GM04504 (cell line): ENCODE data around the gene ABCD1.
"Not testable (repeated sequence)": the region's sequence is repeated elsewhere in the genome, so short reads cannot be mapped to it uniquely, and the experiment has no call there.

Experiments used
- DNase-seq: peaks from one replicate; pipeline ENCODE4 v3.0.0-alpha.2; 2012; ENCODE audit warnings: low read depth

ABCD1 gene

DNA sequence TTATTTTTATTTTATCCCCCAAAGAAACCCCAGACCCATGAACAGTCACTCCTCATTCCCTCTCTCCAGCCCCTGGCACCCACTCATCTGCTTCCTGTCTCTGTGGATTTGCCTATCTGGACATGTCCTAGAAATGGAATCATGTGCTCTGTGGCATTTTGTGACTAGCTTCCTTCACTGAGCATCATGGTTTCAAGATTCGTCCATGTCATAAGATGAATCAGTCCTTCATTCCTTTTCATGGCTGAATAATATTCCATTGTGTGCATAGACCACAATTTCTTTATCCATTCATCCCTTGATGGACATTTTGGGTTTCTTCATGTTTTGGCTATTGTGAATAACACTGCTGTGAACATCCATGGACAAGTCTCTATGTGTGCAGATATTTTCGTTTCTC is 10.2 kb downstream of the ABCD1 start:
- no peak for DNase-seq

DNA sequence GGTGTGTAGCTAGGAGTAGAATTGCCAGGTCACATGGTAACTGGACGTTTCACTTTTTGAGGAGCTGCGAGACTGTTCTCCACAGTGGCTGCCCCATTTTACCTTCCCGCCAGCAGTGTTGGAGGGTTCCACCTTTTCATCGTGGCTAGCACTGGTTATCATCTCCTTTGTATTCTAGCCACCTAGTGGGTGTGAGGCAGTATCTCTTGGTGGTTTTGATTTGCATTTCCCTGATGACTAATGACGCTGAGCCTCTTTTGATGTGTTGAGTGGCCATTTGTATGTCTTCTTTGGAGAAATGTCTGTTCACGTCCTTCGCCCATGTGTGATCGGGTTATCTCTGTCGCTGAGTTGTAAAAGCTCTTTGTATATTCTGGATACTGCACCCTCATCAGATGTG is 10.6 kb downstream of the ABCD1 start:
- DNase-seq, result no peak

DNA sequence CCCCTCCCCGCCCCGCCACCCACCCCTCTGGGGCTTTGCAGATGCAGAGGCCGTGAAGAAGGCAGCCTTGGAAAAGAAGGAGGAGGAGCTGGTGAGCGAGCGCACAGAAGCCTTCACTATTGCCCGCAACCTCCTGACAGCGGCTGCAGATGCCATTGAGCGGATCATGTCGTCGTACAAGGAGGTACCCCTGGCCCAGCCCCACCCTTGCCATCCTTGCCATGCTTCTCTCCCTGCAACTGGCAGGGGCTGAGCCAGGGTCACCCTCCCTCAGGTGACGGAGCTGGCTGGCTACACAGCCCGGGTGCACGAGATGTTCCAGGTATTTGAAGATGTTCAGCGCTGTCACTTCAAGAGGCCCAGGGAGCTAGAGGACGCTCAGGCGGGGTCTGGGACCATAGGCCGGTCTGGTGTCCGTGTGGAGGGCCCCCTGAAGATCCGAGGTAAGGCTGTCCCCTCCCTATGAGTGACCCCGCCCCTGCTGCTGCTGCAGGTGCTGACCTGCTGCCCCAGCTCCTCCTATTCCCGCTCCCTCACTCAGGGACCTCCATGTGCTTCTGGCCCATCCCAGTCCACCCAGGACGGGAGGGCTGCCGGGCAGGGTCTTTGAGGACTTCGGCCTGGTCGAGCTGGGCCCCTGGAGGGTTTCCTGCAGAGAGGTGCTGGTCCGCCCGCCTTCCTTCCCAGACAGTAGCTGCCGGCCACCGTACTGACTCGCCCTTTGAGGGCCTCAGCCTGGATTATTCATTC is 11.6 kb downstream of the ABCD1 start:
- DNase-seq, result no peak

- DNase-seq, result no peak
Observed at GRCh38 chrX:153736871-153737441, 12.3 kb downstream of the ABCD1 start.

GRCh38 chrX:153738056-153738605 is 13.5 kb downstream of the ABCD1 start:
- DNase-seq, result no peak

GRCh38 chrX:153739754-153740486 is 15.3 kb downstream of the ABCD1 start:
- no peak for DNase-seq

- DNase-seq, result no peak
Observed at GRCh38 chrX:153740631-153741222, 16.1 kb downstream of the ABCD1 start.

GRCh38 chrX:153741446-153741845 is 16.8 kb downstream of the ABCD1 start:
- DNase-seq, result no peak

DNA sequence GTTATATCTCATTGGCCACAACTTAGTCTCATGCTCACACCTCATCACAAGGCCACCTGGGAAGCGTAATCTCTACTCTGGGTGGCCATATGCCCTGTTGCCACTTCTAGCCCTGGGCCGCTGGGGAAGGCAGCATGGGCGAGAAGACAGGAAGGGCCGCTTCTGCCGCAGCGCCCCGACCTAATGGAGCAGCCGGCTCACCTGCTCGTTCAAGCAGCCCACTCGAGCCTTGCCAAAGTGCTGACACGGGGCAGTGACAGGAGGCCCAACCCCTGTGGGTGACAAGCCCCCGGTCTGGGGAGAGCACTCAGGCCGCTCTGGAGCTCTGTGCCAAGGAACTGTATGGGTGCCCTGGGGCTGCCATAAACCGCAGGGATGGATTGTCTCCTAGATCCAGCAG is 17.5 kb downstream of the ABCD1 start:
- DNase-seq, result not testable (repeated sequence)

GRCh38 chrX:153742796-153743467 is 18.3 kb downstream of the ABCD1 start:
- not testable (repeated sequence) for DNase-seq

- DNase-seq, result not testable (repeated sequence)
Observed at GRCh38 chrX:153743468-153744209, 19.0 kb downstream of the ABCD1 start.

GRCh38 chrX:153744210-153745066 is 19.8 kb downstream of the ABCD1 start:
- DNase-seq, result no peak

GRCh38 chrX:153745067-153745433 is 20.4 kb downstream of the ABCD1 start:
- not testable (repeated sequence) for DNase-seq

DNA sequence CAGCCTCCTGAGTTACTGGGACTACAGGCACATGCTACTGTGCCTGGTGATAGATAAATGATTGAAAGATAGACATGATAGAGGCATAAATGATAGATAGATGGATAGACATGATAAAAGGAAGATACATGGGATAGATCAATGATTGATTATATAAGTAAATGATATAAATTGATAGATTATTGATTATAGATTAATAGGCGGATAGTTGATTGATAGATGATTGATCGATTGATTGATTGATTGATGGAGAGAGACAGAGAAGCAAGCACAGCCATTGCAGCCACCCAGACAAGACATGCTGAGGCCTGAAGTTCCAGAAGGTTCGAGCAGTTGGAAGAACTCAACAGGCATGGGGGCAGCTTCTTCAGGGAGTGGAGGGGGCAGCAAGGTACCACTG is 21.7 kb downstream of the ABCD1 start:
- no peak for DNase-seq

GRCh38 chrX:153746991-153747390 is 22.3 kb downstream of the ABCD1 start:
- DNase-seq, result not testable (repeated sequence)

GRCh38 chrX:153749017-153749416 is 24.4 kb downstream of the ABCD1 start:
- not testable (repeated sequence) for DNase-seq

DNA sequence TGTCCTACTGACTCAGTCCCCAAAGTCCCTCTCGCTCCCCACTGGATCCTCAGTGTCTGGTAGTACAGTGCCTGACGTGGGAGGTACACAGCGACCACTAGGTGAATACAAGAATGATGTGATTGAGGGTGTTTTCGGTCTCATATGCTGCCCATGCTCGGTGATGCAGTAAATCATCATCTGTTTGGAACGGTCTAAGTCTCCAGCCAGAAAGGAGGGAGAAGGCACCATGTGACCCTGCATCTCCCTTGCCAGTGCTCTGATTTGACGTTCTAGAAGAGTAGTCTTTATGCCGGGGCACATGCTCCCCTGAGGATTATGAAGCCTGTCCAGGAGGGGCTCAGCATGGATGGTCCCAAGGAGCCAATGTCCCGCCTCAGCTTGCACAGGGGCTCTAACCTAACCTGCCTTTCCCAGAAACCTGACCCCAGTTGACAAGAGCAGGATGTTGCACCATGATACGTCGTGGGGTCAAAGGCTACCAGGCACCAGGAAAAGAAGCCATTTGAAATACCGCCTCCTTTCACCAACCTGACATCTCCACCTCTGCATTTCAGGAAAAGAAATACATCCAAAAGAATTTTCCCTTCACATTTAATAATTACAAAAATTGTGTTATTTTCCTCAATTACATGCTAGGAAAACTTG is 25.6 kb downstream of the ABCD1 start:
- DNase-seq, result no peak

DNA sequence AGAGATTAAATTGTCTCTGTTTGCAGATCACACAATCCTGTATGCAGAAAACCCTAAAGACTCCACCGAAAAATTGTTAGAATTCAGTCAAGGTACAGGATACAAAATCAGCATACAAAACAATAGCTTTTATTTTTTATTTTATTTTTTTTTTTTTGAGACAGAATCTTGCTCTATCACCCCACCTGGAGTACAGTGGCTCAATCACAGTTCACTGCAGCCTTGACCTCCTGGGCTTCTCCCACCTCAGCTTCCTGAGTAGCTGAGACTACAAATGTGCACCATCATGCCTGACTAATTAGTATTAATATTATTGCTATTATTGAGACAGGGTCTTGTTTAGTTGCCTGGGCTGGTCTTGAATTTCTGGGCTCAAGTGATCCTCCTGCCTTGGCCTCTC is 30.5 kb downstream of the ABCD1 start:
- no peak for DNase-seq

DNA sequence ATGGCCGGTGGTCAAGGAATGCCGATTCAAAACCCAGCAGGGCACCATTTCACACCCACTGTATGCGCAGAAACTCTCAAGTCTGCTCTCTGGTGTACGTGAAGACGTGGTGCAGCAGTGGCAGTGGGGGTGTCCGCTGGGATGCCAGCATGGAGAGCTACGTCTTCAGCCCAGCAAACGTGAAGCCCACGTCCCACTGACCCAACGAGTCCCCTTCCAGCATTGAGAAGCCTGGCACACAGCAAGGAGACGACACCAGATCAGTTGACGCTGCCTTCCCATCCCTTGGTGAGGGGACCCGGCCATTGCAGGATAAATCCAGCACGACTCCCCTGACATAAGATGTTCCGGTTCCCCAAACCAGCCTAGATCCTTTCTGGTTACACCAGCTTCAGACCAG is 37.2 kb downstream of the ABCD1 start:
- no peak for DNase-seq
